ENCODE results near the gene MPDU1. TPM values are rescaled to one million over a fixed set of nuclear protein-coding genes. Genes with fewer than 3 reads are reported as not detected.

MPDU1 gene
- total and polyA plus RNA-seq, 2 of the 13 experiments (the other 11 are each of a cell fraction or from before 2014, with no cell fraction given): 112 to 167 TPM

GRCh38 chr17:7557147-7557764, 26.4 kb upstream of the MPDU1 start (continued):
- TF ChIP-seq PRDM15 (CRISPR knock-in tag; IDR thresholded peaks at IDR 0.05) (no peak), TP53 (CRISPR knock-in tag; conservative IDR thresholded peaks at IDR 0.05) (no peak), ZFY (CRISPR knock-in tag; IDR thresholded peaks at IDR 0.05) (peak; percentile 48; the same call in 1 of the 2 replicates), ZNF407 (CRISPR knock-in tag; IDR thresholded peaks at IDR 0.05; ENCODE audit: not compliant biosample characterization) (no peak), FOXK1 (CRISPR knock-in tag; IDR thresholded peaks at IDR 0.05; ENCODE audit: borderline replicate concordance, low read depth) (peak; percentile 31; the same call in 1 of the 2 replicates), ZNF770 (CRISPR knock-in tag; IDR thresholded peaks at IDR 0.05) (no peak), ZNF788 (CRISPR knock-in tag; IDR thresholded peaks at IDR 0.05; ENCODE audit: borderline replicate concordance) (peak; percentile 32; the same call in 1 of the 2 replicates), SMARCE1 (IDR thresholded peaks at IDR 0.05; ENCODE audit: borderline replicate concordance) (no peak), CEBPG (CRISPR knock-in tag; IDR thresholded peaks at IDR 0.05) (0 out of 2 replicates have a peak, but pooled peaks have one; percentile 6), CBFB (CRISPR knock-in tag; IDR thresholded peaks at IDR 0.05) (0 out of 2 replicates have a peak, but pooled peaks have one; percentile 37), KDM4B (CRISPR knock-in tag; IDR thresholded peaks at IDR 0.05) (0 out of 2 replicates have a peak, but pooled peaks have one; percentile 24), PTBP1 (IDR thresholded peaks at IDR 0.05; ENCODE audit: low read depth, low read length, poor library complexity, severe bottlenecking) (no peak), FOXC1 (CRISPR knock-in tag; IDR thresholded peaks at IDR 0.05; ENCODE audit: borderline replicate concordance) (no peak), ZFX (CRISPR knock-in tag; IDR thresholded peaks at IDR 0.05; ENCODE audit: low read depth) (peak; percentile 25; the same call in 1 of the 2 replicates), ARHGAP35 (CRISPR knock-in tag; IDR thresholded peaks at IDR 0.05; ENCODE audit: borderline replicate concordance) (no peak)

Data from HepG2 (cell line).